GM12865 (cell line): ENCODE measurements around the gene IQGAP2.

Experiments
- DNase-seq: peaks from one replicate; pipeline ENCODE4 v3.0.0; 2010; ENCODE audit warnings: low read depth
- H3K4me3 ChIP-seq: 2 replicates; pipeline ENCODE4 v1.5.1; 2011; ENCODE audit warnings: mild to moderate bottlenecking, low read depth, low read length, control low read depth
- TF ChIP-seq, protein P1 (sequence below): IDR thresholded peaks from 2 replicates; pipeline ENCODE4 v1.5.1; 2011; ENCODE audit warnings: low read length, control low read depth, low read depth, inconsistent platforms; ENCODE audit not compliant: insufficient read depth; ENCODE audit errors: missing control alignments

IQGAP2 gene

DNA sequence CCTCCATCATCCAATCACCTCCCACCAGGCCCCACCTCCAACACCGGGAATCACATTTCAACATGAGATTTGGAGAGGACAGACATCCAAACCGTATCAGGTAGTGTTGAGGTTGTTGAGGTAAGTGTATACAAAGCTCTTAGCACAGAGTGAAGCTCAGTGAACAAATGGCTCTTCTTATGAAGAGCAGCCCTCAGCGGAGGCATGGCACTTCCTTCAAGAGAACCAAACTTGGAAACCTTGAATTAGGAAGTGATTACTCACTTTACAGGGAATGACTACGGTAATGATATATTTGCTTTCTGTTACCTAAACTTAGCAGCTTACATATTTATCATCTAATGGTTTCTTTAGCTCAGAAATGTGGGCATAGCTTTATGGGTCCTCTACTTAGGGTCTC, 92.8 kb downstream of the IQGAP2 start:
- no peak for DNase-seq
- TF ChIP-seq, protein P1, sequence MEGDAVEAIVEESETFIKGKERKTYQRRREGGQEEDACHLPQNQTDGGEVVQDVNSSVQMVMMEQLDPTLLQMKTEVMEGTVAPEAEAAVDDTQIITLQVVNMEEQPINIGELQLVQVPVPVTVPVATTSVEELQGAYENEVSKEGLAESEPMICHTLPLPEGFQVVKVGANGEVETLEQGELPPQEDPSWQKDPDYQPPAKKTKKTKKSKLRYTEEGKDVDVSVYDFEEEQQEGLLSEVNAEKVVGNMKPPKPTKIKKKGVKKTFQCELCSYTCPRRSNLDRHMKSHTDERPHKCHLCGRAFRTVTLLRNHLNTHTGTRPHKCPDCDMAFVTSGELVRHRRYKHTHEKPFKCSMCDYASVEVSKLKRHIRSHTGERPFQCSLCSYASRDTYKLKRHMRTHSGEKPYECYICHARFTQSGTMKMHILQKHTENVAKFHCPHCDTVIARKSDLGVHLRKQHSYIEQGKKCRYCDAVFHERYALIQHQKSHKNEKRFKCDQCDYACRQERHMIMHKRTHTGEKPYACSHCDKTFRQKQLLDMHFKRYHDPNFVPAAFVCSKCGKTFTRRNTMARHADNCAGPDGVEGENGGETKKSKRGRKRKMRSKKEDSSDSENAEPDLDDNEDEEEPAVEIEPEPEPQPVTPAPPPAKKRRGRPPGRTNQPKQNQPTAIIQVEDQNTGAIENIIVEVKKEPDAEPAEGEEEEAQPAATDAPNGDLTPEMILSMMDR = no peak
- no peak overlapping the region for H3K4me3 ChIP-seq

DNA sequence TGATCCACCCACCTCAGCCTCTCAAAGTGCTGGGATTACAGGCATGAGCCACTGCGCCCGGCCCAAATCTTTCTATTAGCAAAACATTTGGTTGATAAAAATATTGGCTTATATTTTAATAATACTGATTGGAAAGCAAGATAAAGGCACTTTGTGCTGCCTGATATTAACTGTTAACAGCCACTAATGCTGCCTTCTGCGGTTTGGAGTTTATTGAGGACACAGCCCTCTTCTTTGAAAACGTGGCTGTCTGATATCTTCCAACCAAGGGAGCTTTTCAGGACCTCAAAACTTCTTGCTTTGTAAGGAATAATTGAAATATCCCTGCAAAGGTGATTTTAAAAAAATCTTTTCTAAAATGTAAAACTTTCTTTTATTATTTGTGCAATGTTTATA, 94.0 kb downstream of the IQGAP2 start:
- DNase-seq = no peak
- TF ChIP-seq, protein P1 = no peak
- no peak overlapping the region for H3K4me3 ChIP-seq

DNA sequence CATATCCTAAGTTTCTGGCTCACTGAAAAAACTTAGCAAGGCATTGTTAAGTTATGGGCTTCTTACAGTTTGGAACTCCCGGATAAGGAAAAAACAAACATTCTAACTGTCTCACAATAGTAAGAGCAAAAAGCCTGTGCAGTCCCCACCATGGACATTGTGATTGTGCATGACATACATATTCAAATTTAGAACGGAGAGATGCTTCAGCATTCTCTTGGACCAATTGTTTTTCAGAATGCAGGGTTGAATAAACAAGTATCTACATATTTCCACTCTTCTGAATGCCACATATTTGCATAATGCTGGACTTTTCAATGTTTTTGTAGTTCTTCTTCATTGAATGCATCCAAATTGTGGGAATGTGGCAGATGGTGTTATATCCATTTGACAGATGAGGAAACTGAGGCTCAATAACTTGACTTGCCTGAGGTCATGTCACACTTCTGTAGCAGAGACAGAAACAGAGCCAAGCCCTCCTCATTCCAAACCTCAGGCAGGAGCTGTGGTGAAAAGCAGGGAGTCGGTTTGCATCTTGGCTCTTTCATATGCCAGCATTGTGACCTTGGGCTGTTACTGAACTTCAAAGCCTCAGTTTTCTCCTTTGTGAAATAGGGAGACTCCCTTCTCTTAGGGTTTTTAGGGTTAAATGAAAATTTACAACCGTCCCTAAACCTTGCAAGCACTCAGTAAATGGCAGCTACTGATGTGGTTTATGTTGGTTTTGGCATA, 95.1 kb downstream of the IQGAP2 start:
- H3K4me3 ChIP-seq = no peak overlapping the region
- no peak for DNase-seq
- TF ChIP-seq, protein P1 = no peak

DNA sequence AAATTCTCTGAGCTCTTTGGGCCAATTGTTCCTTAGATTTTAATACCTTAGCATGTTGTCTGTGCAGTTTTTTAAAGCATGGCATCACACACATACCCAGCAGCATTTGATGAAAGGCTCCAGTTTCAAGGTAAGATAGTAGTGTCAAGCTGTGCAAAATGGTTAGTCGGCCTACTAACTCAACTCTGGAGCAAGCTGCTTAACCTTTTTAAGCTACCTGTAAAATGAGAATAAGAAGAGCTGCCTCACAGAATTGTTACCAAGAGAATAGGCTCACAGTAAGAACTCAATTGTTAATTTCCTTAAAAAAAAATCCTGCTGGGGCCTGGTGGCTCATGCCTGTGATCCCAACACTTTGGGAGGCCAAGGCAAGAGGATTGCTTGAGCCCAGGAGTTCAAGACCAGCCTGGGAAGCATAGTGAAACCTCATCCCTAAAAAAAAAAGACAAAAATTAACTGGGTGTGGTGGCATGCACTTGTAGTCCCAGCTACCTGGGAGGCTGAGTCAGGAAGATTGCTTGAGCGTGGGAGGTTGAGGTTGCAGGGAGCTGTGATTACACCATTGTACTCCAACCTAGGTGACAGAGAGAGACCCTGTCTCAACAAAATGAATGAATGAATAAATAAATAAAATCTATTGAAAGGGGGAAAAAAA, 96.5 kb downstream of the IQGAP2 start:
- no peak for DNase-seq
- TF ChIP-seq, protein P1 = no peak
- H3K4me3 ChIP-seq = no peak overlapping the region

DNA sequence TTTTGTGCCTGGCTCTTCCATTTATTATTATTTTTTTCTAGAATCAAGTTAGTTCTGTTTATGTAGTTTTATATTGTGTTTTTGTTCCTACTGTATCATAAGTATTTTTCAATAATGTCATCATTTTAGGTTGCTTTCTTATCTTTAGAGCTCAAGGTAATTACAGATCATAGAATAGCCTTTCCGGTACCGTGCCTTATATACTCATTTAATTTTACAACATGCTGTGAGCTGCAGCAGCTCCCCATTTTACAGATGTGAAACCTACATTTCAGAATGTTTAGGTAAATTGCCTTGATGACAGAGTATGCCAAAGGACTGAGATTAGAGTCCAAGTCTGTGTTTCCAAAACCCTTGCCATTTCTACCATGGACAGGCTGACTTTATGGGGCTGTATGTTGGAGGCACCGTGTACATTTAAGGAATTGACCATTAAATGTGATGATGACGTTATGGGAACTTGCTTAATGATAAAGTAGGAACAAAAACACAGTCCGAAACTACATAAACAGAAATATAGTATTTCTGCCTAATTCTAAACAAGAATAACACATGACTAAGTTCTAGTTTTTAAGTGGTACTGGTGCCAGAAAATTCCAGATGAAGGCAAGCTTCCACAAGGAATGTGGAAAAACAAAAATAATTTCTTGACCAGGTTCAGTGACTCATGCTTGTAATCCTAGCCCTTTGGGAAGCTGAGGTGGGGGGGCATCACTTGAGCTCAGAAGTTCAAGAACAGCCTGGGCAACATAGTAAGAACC, 97.7 kb downstream of the IQGAP2 start:
- TF ChIP-seq, protein P1 = no peak
- no peak for DNase-seq
- no peak overlapping the region for H3K4me3 ChIP-seq

DNA sequence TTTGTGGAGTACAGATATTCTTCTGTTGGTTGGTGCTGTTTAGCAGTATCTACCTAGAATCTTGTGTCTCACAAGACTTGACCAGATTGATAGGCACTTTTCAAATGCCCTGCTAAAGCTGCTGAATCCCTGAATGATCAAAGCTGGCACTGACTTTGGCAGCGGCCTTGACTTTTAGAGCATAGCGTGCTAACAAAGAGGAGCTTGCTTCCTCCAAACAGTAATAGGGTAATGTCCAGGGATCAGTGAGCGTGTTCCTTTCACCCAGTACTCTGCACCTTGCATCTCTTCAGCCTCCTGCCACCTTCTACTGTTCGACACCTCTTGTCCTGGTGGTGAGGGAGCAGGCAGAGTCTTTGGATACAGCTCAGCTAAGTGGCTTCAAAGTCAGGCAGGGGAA, 100.8 kb downstream of the IQGAP2 start:
- no peak for DNase-seq
- H3K4me3 ChIP-seq = no peak overlapping the region
- TF ChIP-seq, protein P1 = no peak
